Renal cortex interstitium (tissue), 11 donors: ENCODE data around the gene TCERG1. TPM values are rescaled to one million over a fixed set of nuclear protein-coding genes. Genes with fewer than 3 reads are reported as not detected.

Experiments
- DNase-seq, 11 donors: peaks; one replicate each; pipeline ENCODE4 v3.0.0-alpha.2; 2013; ENCODE audit warnings: low read depth in 9 of 11, low spot score in 4 of 11; ENCODE audit errors: extremely low read depth in 1 of 11
- polyA plus RNA-seq, 3 donors: library from polyadenylated mRNA; unstranded; fragments of 120-200 nt; gene quantifications; one replicate each; pipeline ENCODE4 v1.2.1, GENCODE V29; 2013; ENCODE audit not compliant: insufficient read length in 3 of 3

The TCERG1 gene
- polyA plus RNA-seq, 3 donors, result 99.1 to 154 (median 135) TPM

- no peak for DNase-seq
Measured at GRCh38 chr5:146510559-146511125, 63.5 kb downstream of the TCERG1 start.

GRCh38 chr5:146513462-146513861 lies 66.3 kb downstream of the TCERG1 start:
- no peak for DNase-seq

GRCh38 chr5:146514575-146514974 lies 67.4 kb downstream of the TCERG1 start:
- no peak for DNase-seq

GRCh38 chr5:146515473-146516150 lies 68.5 kb downstream of the TCERG1 start:
- no peak for DNase-seq

GRCh38 chr5:146516151-146516475 lies 69.0 kb downstream of the TCERG1 start, which contains the start of gene GPR151:
GPR151 (minus strand) TSS chr5:146516190; CDS start chr5:146516113, 77 bp downstream.
- DNase-seq, result peak in 3 of 11 donors; percentile 5 to 12 (median 10)

- no peak for DNase-seq
Measured at GRCh38 chr5:146519554-146519953, 72.4 kb downstream of the TCERG1 start.

- DNase-seq, result no peak
Measured at GRCh38 chr5:146520731-146521130, 73.6 kb downstream of the TCERG1 start.

GRCh38 chr5:146521403-146522106 lies 74.4 kb downstream of the TCERG1 start:
- no peak for DNase-seq

GRCh38 chr5:146523698-146524097 lies 76.6 kb downstream of the TCERG1 start:
- no peak for DNase-seq

GRCh38 chr5:146527785-146528184 lies 80.7 kb downstream of the TCERG1 start:
- DNase-seq, result no peak

- no peak for DNase-seq
Measured at GRCh38 chr5:146528236-146528635, 81.1 kb downstream of the TCERG1 start.

- no peak for DNase-seq
Measured at GRCh38 chr5:146529984-146530383, 82.9 kb downstream of the TCERG1 start.

GRCh38 chr5:146533260-146533857 lies 86.2 kb downstream of the TCERG1 start:
- DNase-seq, result peak in 10 of 11 donors; percentile 15 to 54 (median 34)

GRCh38 chr5:146533882-146534281 lies 86.7 kb downstream of the TCERG1 start:
- no peak for DNase-seq

- no peak for DNase-seq
Measured at GRCh38 chr5:146538432-146538831, 91.3 kb downstream of the TCERG1 start.

- DNase-seq, result no peak
Measured at GRCh38 chr5:146539973-146540372, 92.8 kb downstream of the TCERG1 start.

GRCh38 chr5:146540414-146540813 lies 93.3 kb downstream of the TCERG1 start:
- DNase-seq, result no peak

- peak in 8 of 11 donors; percentile 26 to 47 (median 30) for DNase-seq
Measured at GRCh38 chr5:146541958-146542849, 95.1 kb downstream of the TCERG1 start.

GRCh38 chr5:146544232-146544631 lies 97.1 kb downstream of the TCERG1 start:
- no peak for DNase-seq
